ENCODE data around the gene LCE6A. TPM values are rescaled to one million over a fixed set of nuclear protein-coding genes. Genes with fewer than 3 reads are reported as not detected.
A peak's percentile ranks its signal among the peaks of the same experiment; 100 is the strongest.

Gene LCE6A
- total RNA-seq, 1 experiment from 2014 or later = not detected

DNA sequence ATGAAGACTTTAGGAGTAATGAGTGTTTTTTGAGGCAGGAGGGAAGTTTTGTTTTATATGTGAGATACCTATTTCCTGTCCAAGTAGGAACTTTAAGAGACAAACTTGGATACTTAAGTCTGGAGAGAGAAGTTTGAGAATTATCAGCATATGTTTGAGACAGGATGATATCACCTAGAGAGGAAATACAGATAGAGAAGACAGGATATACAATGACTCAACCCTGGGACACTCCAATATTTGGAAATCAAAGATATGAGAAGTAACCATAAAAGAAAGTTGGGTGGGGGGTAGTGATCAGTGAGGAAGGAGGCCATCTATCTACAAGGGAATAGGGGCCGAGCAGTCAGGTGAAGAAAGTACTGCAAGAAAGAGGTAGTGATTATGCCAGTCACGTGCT is 23.7 kb downstream of the LCE6A start:
- TF ChIP-seq, protein P1, sequence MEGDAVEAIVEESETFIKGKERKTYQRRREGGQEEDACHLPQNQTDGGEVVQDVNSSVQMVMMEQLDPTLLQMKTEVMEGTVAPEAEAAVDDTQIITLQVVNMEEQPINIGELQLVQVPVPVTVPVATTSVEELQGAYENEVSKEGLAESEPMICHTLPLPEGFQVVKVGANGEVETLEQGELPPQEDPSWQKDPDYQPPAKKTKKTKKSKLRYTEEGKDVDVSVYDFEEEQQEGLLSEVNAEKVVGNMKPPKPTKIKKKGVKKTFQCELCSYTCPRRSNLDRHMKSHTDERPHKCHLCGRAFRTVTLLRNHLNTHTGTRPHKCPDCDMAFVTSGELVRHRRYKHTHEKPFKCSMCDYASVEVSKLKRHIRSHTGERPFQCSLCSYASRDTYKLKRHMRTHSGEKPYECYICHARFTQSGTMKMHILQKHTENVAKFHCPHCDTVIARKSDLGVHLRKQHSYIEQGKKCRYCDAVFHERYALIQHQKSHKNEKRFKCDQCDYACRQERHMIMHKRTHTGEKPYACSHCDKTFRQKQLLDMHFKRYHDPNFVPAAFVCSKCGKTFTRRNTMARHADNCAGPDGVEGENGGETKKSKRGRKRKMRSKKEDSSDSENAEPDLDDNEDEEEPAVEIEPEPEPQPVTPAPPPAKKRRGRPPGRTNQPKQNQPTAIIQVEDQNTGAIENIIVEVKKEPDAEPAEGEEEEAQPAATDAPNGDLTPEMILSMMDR (IDR thresholded peaks at IDR 0.05; ENCODE audit: insufficient read depth in 1 of 2, low read depth in 1 of 2, low read length in 1 of 2, severe bottlenecking in 1 of 2, unreplicated experiment in 1 of 2) = no peak
- Mint-ChIP-seq H3K4me1 (ENCODE audit: low read depth, unreplicated experiment) (no peaks in the 10 kb centered on the region), H3K36me3 (ENCODE audit: insufficient read depth, unreplicated experiment) (no peaks in the 10 kb centered on the region), H3K9me3 (ENCODE audit: unreplicated experiment) (no peaks in the 10 kb centered on the region), H3K27ac (ENCODE audit: unreplicated experiment) (no peak overlapping the region), H3K27me3 (ENCODE audit: insufficient read depth, unreplicated experiment) (peaks cover 3% of the 10 kb centered on the region), H3K4me3 (ENCODE audit: unreplicated experiment) (no peak overlapping the region)
- no peak for DNase-seq
- intact Hi-C loops (cut with micrococcal nuclease; ENCODE audit: unreplicated experiment) = no loop called here
- Histone ChIP-seq H3K4me3 (ENCODE audit: low read depth, low read length) (no peak overlapping the region), H3K36me3 (ENCODE audit: control insufficient read depth, insufficient read depth, low read length) (no peaks in the 10 kb centered on the region), H3K27me3 (replicated peaks; ENCODE audit: control insufficient read depth, insufficient read depth, low read length) (no peaks in the 10 kb centered on the region), H3K9me3 (no peaks in the 10 kb centered on the region), H3K4me1 (no peaks in the 10 kb centered on the region)
- ChIA-PET CTCF (no interaction called here), POLR2A (no interaction called here)
- no TSS peak for BruUV-seq (replicated peaks)

DNA sequence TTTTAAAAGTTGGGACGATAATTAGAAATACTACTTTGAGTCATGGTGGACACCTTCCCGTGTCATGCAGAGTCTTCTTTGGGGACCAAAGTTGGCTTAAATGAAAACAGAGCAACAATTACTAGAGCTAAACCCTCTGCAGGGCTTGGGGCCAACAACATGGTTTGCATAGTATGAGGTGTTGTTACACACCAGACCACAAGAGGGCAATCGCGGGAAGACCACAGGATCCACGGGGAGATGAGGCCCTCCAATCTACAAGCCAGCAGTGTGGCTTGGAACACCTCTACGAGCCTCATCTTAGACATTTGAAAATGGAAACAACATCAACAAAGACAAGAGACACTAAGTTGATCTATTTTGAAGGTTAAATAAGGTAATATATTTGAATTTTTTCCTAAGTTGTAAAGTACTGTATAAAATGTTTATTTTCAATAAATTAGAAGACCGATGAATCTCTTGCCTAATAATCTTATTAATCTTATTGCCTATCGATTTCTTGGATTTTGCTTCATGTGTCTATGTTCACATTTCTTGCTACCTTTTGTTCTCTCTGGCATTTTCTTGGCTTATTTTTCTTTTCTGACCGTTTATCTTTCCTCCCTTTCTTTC is 27.3 kb downstream of the LCE6A start:
- no TSS peak for BruUV-seq (replicated peaks)
- TF ChIP-seq, protein P1 (IDR thresholded peaks at IDR 0.05; ENCODE audit: insufficient read depth in 1 of 2, low read depth in 1 of 2, low read length in 1 of 2, severe bottlenecking in 1 of 2, unreplicated experiment in 1 of 2) = peak; percentile 79 to 88
- Mint-ChIP-seq H3K27me3 (ENCODE audit: insufficient read depth, unreplicated experiment) (peaks cover 6% of the 10 kb centered on the region), H3K4me3 (ENCODE audit: unreplicated experiment) (no peak overlapping the region), H3K27ac (ENCODE audit: unreplicated experiment) (no peak overlapping the region), H3K4me1 (ENCODE audit: low read depth, unreplicated experiment) (no peaks in the 10 kb centered on the region), H3K36me3 (ENCODE audit: insufficient read depth, unreplicated experiment) (no peaks in the 10 kb centered on the region), H3K9me3 (ENCODE audit: unreplicated experiment) (no peaks in the 10 kb centered on the region)
- H3K4me1 ChIP-seq = no peaks in the 10 kb centered on the region
- intact Hi-C loops (cut with micrococcal nuclease; ENCODE audit: unreplicated experiment) = loop anchor here (1.0 to 5.0 kb wide), 3 partner anchors 162 to 353 kb away; partner anchors contain the start of gene SPRR1B
- ChIA-PET POLR2A (no interaction called here), CTCF (interaction anchor here (0.7 to 3.0 kb wide), 4 partner anchors 9 to 412 kb away, joined by 3 to 27 read pairs (median 4); no protein-coding TSS in a partner anchor)
- DNase-seq = peak; percentile 74 to 78
- no peak overlapping the region for H3K4me3 ChIP-seq (ENCODE audit: low read depth, low read length)
- H3K27me3 ChIP-seq (replicated peaks; ENCODE audit: control insufficient read depth, insufficient read depth, low read length) = 0 out of 2 replicates have a peak, but pooled peaks cover 1% of the 10 kb centered on the region
- no peaks in the 10 kb centered on the region for H3K9me3 ChIP-seq
- H3K36me3 ChIP-seq (ENCODE audit: control insufficient read depth, insufficient read depth, low read length) = no peaks in the 10 kb centered on the region

DNA sequence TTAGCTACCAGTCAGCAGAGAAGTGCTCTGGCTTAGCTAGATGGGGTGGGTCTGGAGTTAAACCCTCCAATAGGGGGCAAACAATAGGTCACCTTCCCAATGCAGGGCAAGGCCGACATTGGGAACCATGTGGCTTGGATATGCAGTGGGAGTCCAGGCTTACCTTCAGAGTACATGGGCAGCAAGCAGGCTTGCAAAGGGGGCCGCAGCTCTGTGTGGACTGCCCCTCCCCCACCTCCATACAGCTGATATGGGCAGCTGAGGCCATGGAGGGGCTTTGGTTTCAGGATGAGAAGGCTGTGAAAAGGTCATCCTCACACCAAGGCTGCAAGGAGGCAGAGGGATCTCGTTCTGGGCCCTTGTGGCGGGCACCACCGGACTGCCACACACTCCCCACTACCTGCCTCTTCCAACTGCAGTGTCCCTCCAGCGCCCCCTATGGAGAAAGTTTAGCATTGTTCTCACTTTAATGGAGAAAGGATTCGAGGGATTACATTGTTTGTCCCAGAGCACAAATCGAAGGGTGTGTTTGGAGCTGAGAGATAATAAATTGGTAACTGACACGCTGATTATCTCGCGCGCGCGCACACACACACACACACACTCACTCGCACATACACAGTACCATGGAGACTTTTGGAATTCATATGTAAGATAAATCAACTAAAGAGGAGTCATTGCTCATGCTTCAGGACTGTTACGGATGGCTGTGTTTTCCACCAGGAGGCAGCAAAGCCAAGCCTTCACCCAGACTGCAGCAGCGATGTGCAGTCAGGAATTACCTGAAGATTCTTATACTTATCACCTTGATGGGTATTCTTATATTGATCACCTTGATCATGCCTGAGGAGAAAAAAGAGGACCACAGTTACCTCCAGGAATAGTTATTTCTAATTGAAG is 28.4 kb downstream of the LCE6A start:
- Histone ChIP-seq H3K4me3 (ENCODE audit: low read depth, low read length) (no peak overlapping the region), H3K9me3 (no peaks in the 10 kb centered on the region), H3K36me3 (ENCODE audit: control insufficient read depth, insufficient read depth, low read length) (no peaks in the 10 kb centered on the region), H3K27me3 (replicated peaks; ENCODE audit: control insufficient read depth, insufficient read depth, low read length) (0 out of 2 replicates have a peak, but pooled peaks cover 1% of the 10 kb centered on the region), H3K4me1 (no peaks in the 10 kb centered on the region)
- Mint-ChIP-seq H3K36me3 (ENCODE audit: insufficient read depth, unreplicated experiment) (no peaks in the 10 kb centered on the region), H3K27ac (ENCODE audit: unreplicated experiment) (no peak overlapping the region), H3K4me3 (ENCODE audit: unreplicated experiment) (no peak overlapping the region), H3K9me3 (ENCODE audit: unreplicated experiment) (no peaks in the 10 kb centered on the region), H3K27me3 (ENCODE audit: insufficient read depth, unreplicated experiment) (peaks cover 10% of the 10 kb centered on the region), H3K4me1 (ENCODE audit: low read depth, unreplicated experiment) (no peaks in the 10 kb centered on the region)
- TF ChIP-seq, protein P1 (IDR thresholded peaks at IDR 0.05; ENCODE audit: insufficient read depth in 1 of 2, low read depth in 1 of 2, low read length in 1 of 2, severe bottlenecking in 1 of 2, unreplicated experiment in 1 of 2) = peak; percentile 29 to 58
- ChIA-PET CTCF (interaction anchor here (3.0 kb wide), 1 partner anchor 322 kb away, joined by 27 read pairs; no protein-coding TSS in a partner anchor), POLR2A (no interaction called here)
- peak in 1 of 2 experiments; percentile 26 for DNase-seq
- intact Hi-C loops (cut with micrococcal nuclease; ENCODE audit: unreplicated experiment) = loop anchor here (1.0 to 5.0 kb wide), 5 partner anchors 55 to 352 kb away; partner anchors contain the start of gene SPRR1B
- BruUV-seq (replicated peaks) = no TSS peak
